GM18511 (cell line): ENCODE results near the gene CAPN8.

Source experiments
- ATAC-seq: cut with Tn5 transposase; IDR thresholded peaks from one replicate; pipeline ENCODE4 v1.9.1; 2021; ENCODE audit warnings: mild to moderate bottlenecking, moderate library complexity; ENCODE audit not compliant: unreplicated experiment

Gene CAPN8

GRCh38 chr1:223702735-223703667, 37.5 kb upstream of the CAPN8 start:
- ATAC-seq: no peak

GRCh38 chr1:223700942-223701637, 35.6 kb upstream of the CAPN8 start:
- ATAC-seq: no peak

DNA sequence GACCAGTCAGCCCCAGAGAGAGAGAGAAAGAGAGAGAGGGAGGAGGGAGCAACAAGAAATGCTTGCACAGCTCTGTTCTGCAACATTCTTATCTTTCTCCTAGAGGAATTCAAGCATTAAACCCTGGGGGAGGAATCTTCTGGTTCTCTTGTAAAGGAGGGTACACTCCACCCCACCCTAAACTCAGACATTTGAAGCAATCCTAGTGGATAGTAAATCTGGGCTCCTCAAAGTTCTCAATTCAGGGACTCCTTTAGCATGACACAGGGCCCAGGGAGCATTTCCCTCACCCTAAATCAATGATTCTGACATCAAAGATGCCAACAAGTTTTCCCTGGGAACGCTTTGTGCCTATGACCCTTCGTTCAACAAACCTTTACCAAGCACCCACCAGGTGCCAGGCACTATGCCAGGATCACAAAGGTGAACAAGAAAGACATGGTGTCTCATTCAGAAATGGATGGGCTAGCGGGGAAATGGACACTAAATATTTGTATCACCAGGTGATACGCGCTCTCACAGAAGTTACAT, 35.0 kb upstream of the CAPN8 start:
- ATAC-seq: no peak

DNA sequence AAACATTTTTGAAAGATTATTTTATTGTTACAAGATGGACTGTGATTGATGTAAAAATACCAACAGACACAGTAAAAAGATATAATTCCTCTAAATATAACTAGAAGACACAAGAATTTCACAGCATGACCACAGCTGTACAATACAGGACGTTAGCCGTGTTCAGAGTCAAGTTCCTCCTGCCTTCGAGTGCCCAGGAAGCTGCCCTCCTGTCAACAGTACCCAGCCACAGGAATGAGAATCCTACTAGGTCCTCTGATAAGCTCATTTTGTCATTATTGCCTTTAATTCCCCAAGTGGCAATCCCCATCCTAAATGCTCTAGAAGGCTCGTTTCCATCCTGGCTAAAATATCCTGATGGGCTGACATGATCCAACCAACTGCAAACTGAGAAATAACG, 30.4 kb upstream of the CAPN8 start:
- no peak for ATAC-seq

DNA sequence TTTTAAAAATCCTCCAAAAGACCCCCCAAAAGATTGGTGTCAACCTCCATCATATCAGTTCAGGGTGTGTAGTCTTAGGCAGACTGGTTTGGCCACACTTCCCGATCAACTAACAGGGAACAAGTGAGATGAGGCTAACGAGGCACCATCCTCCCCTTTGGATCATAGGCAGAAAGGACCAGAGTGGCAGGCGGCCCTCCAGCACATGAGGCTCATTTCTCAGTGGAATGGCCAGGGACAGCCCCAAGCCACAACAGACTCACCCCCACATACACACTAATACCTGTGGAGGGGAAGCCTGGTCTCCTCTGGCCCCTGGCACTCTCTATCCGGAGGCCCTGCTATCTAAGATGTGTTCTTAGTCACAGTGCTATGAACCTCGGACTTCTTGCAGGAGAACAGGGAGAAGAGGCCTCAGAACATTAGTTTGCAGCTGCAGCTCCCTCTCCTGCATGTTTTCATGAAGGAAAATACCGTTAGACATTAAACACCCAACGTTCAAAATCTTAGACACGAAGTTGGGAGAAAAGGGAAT, 29.6 kb upstream of the CAPN8 start:
- ATAC-seq: no peak

GRCh38 chr1:223691121-223691520, 25.6 kb upstream of the CAPN8 start:
- ATAC-seq: no peak

GRCh38 chr1:223684488-223684792, 18.9 kb upstream of the CAPN8 start:
- no peak for ATAC-seq

DNA sequence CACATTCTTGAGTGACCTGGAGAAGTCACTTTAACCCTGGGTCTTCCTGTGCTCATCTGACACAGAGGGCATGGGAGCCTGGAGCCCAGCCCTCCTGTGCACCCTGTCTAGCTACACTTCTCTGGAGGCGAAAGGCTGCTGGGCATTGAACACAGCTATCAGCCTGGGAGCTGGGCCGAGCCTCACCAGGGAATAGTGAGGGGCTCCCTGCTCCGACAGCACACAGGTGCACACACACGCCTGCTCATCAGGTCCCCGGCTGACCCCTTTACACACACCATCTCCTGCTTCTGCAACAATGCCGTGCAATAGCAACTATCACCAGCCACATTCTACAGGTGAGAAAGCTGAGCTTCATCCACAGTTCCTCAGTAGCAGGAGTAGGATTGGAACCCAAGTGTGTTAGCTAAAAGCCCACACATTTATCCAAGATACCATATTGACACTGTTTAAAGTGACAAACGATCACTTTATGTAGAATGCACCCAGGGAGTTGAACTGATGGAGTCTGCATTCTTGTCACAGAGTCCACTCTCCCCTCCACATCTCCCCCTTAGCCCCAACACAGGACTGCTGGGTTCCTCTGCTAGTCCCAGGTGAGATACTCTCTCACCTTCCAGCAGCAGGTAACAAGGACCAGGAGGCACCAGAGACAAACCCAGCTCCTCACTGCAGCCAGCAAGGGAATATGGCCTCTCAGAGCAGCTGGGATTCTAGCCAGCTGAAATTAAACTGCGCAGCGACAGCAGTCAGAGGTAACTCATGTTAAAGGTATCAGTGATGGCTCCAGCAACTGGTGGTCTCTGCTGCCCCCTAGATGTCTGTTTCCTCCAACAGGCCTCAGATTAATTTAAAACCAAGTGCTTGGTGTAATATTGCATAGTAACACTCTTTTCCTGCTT, 18.3 kb upstream of the CAPN8 start:
- no peak for ATAC-seq

- no peak for ATAC-seq
These were observed 17.0 kb upstream of the CAPN8 start for GRCh38 chr1:223682502-223682901.

DNA sequence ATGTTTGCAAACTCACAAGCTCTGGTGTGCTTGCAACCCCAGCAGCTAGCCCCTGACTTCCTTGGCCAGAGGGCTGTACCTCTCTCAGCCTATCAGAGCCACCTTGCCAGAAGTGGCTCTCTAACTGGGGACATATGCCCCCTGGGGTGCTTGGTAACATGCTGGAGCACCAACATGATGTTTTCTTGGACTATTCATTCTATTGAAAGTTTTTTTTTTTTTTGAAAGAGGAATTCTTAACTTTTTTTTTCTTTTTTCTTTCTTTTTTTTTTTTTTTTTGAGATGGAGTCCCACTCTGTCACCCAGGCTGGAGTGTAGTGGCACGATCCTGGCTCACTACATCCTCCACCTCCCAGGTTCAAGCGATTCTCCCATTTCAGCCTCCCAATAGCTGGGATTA, 14.7 kb upstream of the CAPN8 start:
- no peak for ATAC-seq

- no peak for ATAC-seq
These were observed 13.3 kb upstream of the CAPN8 start for GRCh38 chr1:223678841-223679240.

GRCh38 chr1:223674119-223674890, 8.8 kb upstream of the CAPN8 start:
- ATAC-seq: no peak

DNA sequence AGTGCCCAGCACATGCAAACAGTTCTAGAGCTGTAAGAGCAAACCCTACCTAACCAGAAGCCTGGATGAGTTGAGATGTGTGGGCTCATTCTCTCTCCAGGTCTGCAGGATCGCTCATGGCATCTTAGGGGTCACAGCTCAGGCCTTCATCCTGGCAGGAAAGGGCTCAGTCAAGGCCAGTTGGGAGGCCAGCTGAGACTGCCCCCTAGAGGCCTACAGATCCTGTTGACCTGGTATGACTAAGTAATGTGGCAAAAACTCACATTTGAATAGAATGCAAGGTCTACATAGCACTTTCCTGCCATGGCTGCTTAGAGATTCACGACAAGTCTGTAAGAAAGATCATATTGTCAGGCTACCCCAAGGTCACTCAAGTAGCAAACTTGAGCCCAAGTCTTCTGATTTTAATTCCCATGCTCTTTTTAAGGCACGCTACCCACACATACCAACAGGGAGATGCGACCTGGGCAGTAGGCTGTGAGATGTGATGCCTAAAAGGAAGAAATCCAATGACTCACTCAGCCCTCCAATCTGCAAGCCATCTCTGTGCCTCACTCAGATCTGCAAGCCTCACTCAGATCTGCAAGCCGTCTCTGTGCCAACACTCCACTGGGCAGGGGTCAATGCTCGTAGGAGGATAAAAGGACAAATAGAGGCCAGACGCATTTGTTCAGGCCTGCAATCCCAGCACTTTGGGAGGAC, 5.1 kb upstream of the CAPN8 start:
- no peak for ATAC-seq

GRCh38 chr1:223669003-223669795, 3.7 kb upstream of the CAPN8 start:
- ATAC-seq: no peak

GRCh38 chr1:223667484-223668182, 2.1 kb upstream of the CAPN8 start:
- ATAC-seq: peak; percentile 64

DNA sequence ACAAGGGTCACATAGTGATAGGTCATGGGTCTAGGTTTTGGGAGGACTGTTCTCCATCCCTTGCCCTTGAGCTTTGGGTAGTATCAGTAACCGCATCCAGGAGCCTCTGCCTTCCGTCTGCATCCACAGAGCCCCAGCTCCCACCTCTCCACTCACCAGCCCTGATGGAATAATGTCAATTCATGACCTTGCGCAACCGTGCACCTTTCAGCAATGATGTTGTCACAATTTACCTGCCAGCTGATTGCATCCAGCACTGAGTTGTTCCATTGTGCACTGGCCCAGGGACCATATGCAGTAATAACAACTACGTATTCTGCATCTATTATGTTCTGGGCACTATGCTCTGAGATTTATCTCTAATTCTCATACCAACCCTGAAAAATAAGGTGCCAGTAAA, 1.4 kb downstream of the CAPN8 start:
- no peak for ATAC-seq

- no peak for ATAC-seq
These were observed 2.6 kb downstream of the CAPN8 start for GRCh38 chr1:223662943-223663342.

GRCh38 chr1:223659711-223660110, 5.8 kb downstream of the CAPN8 start:
- no peak for ATAC-seq
